Measurements from ENCODE around the gene HIRIP3.

The HIRIP3 gene

DNA sequence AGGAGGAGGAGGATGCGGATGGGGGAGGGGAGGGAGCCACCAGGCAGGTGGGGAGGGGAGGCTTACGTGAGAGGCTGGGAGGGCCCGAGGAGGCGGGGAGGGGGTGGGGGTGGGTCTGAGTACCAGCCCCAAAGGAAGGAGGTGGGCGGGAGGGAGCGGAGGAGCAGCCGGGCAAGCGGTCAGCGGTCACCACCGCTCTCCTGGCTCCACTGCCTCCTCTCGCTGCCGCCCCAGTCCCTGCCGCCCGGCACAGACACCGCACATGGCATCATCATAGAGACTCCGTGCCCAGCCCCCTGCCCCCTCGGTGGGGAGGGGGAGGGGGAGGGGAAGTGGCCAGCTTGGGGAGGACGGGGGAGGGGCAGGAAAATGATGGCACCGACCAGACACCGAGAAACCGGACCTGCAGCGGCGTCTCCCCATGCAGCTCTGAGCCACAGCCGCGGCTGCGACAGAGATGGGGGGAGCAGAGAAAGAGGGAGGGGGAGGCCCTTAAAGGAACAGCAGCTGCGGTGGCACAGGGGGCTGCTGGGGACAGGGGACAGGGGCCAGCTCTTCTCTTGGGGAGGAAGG, 35.5 kb upstream of the HIRIP3 start, which contains the start of gene TLCD3B:
TLCD3B (minus strand) TSS at position 431 of the 573 bp plus-strand sequence. CDS start 744 bp downstream, outside the sequence.
- DNase-seq (ENCODE audit: low read depth): no peak
- TF ChIP-seq, protein P1, sequence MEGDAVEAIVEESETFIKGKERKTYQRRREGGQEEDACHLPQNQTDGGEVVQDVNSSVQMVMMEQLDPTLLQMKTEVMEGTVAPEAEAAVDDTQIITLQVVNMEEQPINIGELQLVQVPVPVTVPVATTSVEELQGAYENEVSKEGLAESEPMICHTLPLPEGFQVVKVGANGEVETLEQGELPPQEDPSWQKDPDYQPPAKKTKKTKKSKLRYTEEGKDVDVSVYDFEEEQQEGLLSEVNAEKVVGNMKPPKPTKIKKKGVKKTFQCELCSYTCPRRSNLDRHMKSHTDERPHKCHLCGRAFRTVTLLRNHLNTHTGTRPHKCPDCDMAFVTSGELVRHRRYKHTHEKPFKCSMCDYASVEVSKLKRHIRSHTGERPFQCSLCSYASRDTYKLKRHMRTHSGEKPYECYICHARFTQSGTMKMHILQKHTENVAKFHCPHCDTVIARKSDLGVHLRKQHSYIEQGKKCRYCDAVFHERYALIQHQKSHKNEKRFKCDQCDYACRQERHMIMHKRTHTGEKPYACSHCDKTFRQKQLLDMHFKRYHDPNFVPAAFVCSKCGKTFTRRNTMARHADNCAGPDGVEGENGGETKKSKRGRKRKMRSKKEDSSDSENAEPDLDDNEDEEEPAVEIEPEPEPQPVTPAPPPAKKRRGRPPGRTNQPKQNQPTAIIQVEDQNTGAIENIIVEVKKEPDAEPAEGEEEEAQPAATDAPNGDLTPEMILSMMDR (IDR thresholded peaks at IDR 0.05; ENCODE audit: low read length, missing control alignments): no peak
- no peak within 1 kb of the TSS for H3K4me3 ChIP-seq (replicated peaks; ENCODE audit: low read depth, low read length)

GRCh38 chr16:30030011-30030685, 34.7 kb upstream of the HIRIP3 start:
- H3K4me3 ChIP-seq (replicated peaks; ENCODE audit: low read depth, low read length): no peak overlapping the region
- DNase-seq (ENCODE audit: low read depth): no peak
- TF ChIP-seq, protein P1 (IDR thresholded peaks at IDR 0.05; ENCODE audit: low read length, missing control alignments): no peak

- no peak overlapping the region for H3K4me3 ChIP-seq (replicated peaks; ENCODE audit: low read depth, low read length)
- TF ChIP-seq, protein P1 (IDR thresholded peaks at IDR 0.05; ENCODE audit: low read length, missing control alignments): no peak
- no peak for DNase-seq (ENCODE audit: low read depth)
Observed at GRCh38 chr16:30028438-30029076, 33.1 kb upstream of the HIRIP3 start.

DNA sequence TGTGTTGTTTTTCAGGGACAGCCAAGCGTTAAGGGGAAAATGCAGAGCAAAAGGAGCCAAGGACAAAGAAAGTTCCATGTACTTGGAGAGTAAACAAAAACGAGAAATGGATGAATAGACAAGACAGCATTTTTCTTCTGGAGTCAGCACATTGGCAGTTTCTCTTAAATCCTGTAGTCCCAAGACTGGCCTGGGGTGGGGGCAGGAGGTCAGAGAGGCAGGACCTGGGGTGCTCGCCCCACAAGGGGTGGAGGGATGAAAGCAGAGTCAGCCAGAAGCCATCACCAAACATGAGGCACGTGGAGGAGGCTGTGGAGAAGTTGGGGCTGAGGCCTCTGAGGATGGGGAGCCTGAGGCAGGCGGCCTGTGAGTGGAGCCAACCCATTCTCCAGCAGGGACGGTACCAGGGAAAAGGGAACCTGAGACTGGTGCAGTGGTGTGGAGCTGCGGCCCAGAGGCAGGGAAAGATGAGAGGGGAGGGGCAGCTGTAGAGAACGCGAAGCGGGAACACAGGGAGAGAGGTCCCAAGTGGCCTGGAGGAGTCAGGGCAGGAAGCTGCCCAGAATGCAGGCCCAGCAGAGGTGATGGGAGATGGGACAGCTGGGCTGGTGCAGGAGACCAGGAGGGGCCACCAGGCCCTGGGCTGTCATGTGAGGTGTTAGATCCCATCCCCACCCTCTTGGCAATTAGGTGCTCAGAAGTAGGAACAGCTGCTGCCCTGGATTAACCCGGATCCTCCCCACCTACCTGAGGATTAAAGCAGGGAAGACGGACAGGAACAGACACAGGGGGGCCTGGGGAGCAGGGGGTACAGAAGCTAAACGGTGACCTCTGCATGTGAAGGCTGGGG, 32.4 kb upstream of the HIRIP3 start:
- TF ChIP-seq, protein P1 (IDR thresholded peaks at IDR 0.05; ENCODE audit: low read length, missing control alignments): no peak
- DNase-seq (ENCODE audit: low read depth): no peak
- no peak overlapping the region for H3K4me3 ChIP-seq (replicated peaks; ENCODE audit: low read depth, low read length)

GRCh38 chr16:30026449-30026848, 31.0 kb upstream of the HIRIP3 start:
- TF ChIP-seq, protein P1 (IDR thresholded peaks at IDR 0.05; ENCODE audit: low read length, missing control alignments): no peak
- DNase-seq (ENCODE audit: low read depth): no peak
- H3K4me3 ChIP-seq (replicated peaks; ENCODE audit: low read depth, low read length): no peak overlapping the region

DNA sequence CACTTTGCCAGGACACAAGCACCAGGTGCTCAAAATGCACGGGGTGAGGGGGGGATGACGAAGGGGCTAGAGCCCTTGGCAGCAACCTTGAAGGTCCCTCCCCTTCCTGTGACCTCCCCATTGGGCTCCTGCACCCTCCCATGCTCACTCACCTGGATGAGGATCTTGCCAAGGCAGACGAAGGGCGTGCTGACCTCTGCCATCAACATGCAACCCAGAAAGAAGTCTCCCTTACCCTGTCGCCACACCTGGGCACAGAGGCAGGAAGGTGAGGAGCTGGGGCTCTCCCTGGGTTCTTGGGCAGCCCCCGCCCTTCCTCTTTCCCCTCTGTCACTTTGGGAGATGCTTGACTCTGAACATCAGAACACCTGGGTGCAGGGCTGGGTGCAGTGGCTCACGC, 30.2 kb upstream of the HIRIP3 start:
- H3K4me3 ChIP-seq (replicated peaks; ENCODE audit: low read depth, low read length): no peak overlapping the region
- no peak for DNase-seq (ENCODE audit: low read depth)
- TF ChIP-seq, protein P1 (IDR thresholded peaks at IDR 0.05; ENCODE audit: low read length, missing control alignments): no peak
